GM21390 (cell line): ENCODE data around the gene WDPCP.
A peak's percentile ranks its signal among the peaks of the same experiment; 100 is the strongest.
"Not testable (repeated sequence)": the region's sequence is repeated elsewhere in the genome, so short reads cannot be mapped to it uniquely, and the experiment has no call there.

Experiments used
- ATAC-seq: cut with Tn5 transposase; IDR thresholded peaks from one replicate; pipeline ENCODE4 v1.9.1; 2021; ENCODE audit not compliant: unreplicated experiment

The WDPCP gene

GRCh38 chr2:63469313-63469712, 119.0 kb downstream of the WDPCP start:
- not testable (repeated sequence) for ATAC-seq

GRCh38 chr2:63465633-63466032, 122.6 kb downstream of the WDPCP start:
- ATAC-seq, result no peak

GRCh38 chr2:63463142-63463541, 125.1 kb downstream of the WDPCP start:
- no peak for ATAC-seq

GRCh38 chr2:63446658-63447057, 141.6 kb downstream of the WDPCP start:
- ATAC-seq, result no peak

GRCh38 chr2:63444565-63445288, 143.6 kb downstream of the WDPCP start:
- peak; percentile 54 for ATAC-seq

GRCh38 chr2:63440612-63441011, 147.7 kb downstream of the WDPCP start:
- no peak for ATAC-seq

GRCh38 chr2:63438181-63438580, 150.1 kb downstream of the WDPCP start:
- no peak for ATAC-seq

- no peak for ATAC-seq
Observed at GRCh38 chr2:63436488-63436887, 151.8 kb downstream of the WDPCP start.

GRCh38 chr2:63435070-63435469, 153.2 kb downstream of the WDPCP start:
- no peak for ATAC-seq

- no peak for ATAC-seq
Observed at GRCh38 chr2:63434024-63435001, 154.0 kb downstream of the WDPCP start.

- ATAC-seq, result no peak
Observed at GRCh38 chr2:63432373-63432772, 155.9 kb downstream of the WDPCP start.

- no peak for ATAC-seq
Observed at GRCh38 chr2:63425606-63426005, 162.7 kb downstream of the WDPCP start.

- ATAC-seq, result no peak
Observed at GRCh38 chr2:63425079-63425416, 163.2 kb downstream of the WDPCP start.

- peak; percentile 85 for ATAC-seq
Observed at GRCh38 chr2:63424329-63425078, 163.8 kb downstream of the WDPCP start.

GRCh38 chr2:63422556-63422955, 165.7 kb downstream of the WDPCP start:
- no peak for ATAC-seq

- no peak for ATAC-seq
Observed at GRCh38 chr2:63408530-63408929, 179.7 kb downstream of the WDPCP start.

GRCh38 chr2:63406641-63407040, 181.6 kb downstream of the WDPCP start:
- ATAC-seq, result no peak

- no peak for ATAC-seq
Observed at GRCh38 chr2:63403820-63404219, 184.5 kb downstream of the WDPCP start.

- ATAC-seq, result not testable (repeated sequence)
Observed at GRCh38 chr2:63402889-63403288, 185.4 kb downstream of the WDPCP start.

- no peak for ATAC-seq
Observed at GRCh38 chr2:63399156-63399555, 189.1 kb downstream of the WDPCP start.

- ATAC-seq, result no peak
Observed at GRCh38 chr2:63379451-63379850, 208.8 kb downstream of the WDPCP start.
